AG04450 (cell line): ENCODE data around the gene CHST13. TPM values are rescaled to one million over a fixed set of nuclear protein-coding genes. Genes with fewer than 3 reads are reported as not detected.

ENCODE experiments used
- CTCF ChIA-PET: fragments of 300-600, 350-600 bp; formaldehyde crosslinking; extraction: SDS; loops from one replicate; lab custom pipeline; 2022; ENCODE audit warnings: antibody characterized with exemption, inconsistent platforms; lab: Charles Lee
- POLR2A ChIA-PET: fragments of 350-600 bp; formaldehyde crosslinking; extraction: SDS; loops from one replicate; lab custom pipeline; 2021; ENCODE audit warnings: antibody characterized with exemption, inconsistent platforms; lab: Yijun Ruan, JAX
- DNase-seq: peaks from one replicate; pipeline ENCODE4 v3.0.0-alpha.2; 2011; ENCODE audit warnings: low read depth, low spot score
- H3K27ac ChIP-seq: one replicate; pipeline ENCODE4 v1.5.1; 2012; ENCODE audit warnings: low read depth, low read length, control low read depth
- H3K27me3 ChIP-seq: one replicate; pipeline ENCODE4 v1.6.0; 2012; ENCODE audit warnings: low read length; ENCODE audit not compliant: control insufficient read depth, insufficient read depth
- H3K4me3 ChIP-seq: 2 replicates; pipeline ENCODE4 v1.5.1; 2011; ENCODE audit warnings: mild to moderate bottlenecking, low read depth, low read length, control low read depth
- H3K9me3 ChIP-seq: 2 replicates; pipeline ENCODE4 v1.5.1; 2012; ENCODE audit warnings: low read length; ENCODE audit not compliant: control insufficient read depth, insufficient read depth
- CTCF ChIP-seq: IDR thresholded peaks from 2 replicates; pipeline ENCODE4 v1.5.1; 2011; ENCODE audit warnings: low read depth, low read length, control low read depth, inconsistent platforms
- polyA plus RNA-seq: library from polyadenylated mRNA; depleted of rRNA; stranded (reverse); fragments of >200 nt; gene quantifications from 2 replicates; pipeline ENCODE4 v1.2.3, GENCODE V29; 2011

CHST13 gene
- polyA plus RNA-seq, 1 experiment: not detected

DNA sequence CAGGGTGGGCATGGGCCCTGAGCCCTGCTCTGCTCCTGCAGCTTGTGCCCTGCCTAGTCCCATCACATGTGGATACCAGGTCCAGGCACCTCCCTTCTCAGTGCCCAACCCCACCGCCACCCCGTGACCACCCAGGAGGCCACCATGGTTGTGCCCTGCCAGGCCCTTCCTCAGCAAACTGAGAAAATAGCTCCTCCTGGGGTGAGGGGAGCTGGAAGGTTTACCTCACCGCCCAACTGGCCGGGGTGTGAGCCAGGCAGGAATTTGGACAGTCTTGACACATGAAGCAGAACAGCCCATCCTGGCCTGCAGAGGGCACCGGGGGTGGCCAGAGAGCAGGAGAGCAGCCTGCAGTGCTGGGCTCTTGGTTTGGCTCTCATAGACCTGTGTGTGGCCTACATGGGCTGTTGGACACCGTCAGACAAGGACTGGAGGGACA lies 46.2 kb downstream of the CHST13 start:
- ChIA-PET POLR2A (no interaction called here), CTCF (no interaction called here)
- TF ChIP-seq CTCF: no peak
- DNase-seq: no peak
- Histone ChIP-seq H3K27me3 (peaks cover 25% of the 10 kb centered on the region), H3K9me3 (no peaks in the 10 kb centered on the region), H3K4me3 (no peak overlapping the region), H3K27ac (no peak overlapping the region)

- POLR2A ChIA-PET: no interaction called here
- Histone ChIP-seq H3K4me3 (no peak overlapping the region), H3K27me3 (peaks cover 22% of the 10 kb centered on the region), H3K27ac (no peak overlapping the region), H3K9me3 (no peaks in the 10 kb centered on the region)
- no peak for DNase-seq
- CTCF ChIA-PET: no interaction called here
- no peak for TF ChIP-seq CTCF
Measured at GRCh38 chr3:126571078-126571477, 47.1 kb downstream of the CHST13 start.

DNA sequence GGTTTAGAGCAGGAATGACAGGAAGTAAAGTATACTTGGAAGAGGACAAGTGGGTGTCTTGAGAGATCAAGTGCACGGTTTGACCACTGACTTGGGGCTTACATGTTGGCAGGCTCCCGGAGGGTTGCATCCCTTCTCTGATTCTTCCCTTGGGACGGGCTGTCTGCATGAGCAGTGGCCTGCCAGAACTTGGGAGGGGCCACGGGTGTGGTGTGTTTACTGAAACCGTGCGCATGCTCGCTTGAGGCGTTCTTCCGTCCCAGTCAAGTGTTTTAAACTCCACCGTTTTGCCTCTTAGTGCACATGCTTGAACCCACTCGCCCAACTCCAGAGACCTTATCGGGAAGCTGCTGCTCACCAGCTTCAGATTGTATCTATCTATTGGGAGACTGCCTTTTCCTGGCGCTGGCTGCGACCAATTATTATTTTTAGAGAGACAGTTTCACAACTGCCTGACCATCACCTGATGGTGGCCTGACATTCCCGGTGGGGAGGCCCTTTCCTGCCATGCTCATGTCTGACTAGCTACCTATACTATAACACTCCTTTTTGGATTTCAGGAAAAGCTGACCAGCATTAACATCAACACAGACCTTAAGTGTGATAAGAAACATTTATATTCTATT lies 49.6 kb downstream of the CHST13 start:
- ChIA-PET POLR2A (no interaction called here), CTCF (no interaction called here)

GRCh38 chr3:126577261-126577660 lies 53.3 kb downstream of the CHST13 start:
- Histone ChIP-seq H3K27me3 (peaks cover 7% of the 10 kb centered on the region), H3K27ac (no peak overlapping the region), H3K4me3 (no peak overlapping the region), H3K9me3 (no peaks in the 10 kb centered on the region)
- no peak for TF ChIP-seq CTCF
- no peak for DNase-seq
- ChIA-PET CTCF (no interaction called here), POLR2A (no interaction called here)

More for the DNA sequence above, 49.6 kb downstream of the CHST13 start:
- Histone ChIP-seq H3K9me3 (no peaks in the 10 kb centered on the region), H3K27ac (no peak overlapping the region), H3K4me3 (no peak overlapping the region), H3K27me3 (peaks cover 19% of the 10 kb centered on the region)
- no peak for DNase-seq
- no peak for TF ChIP-seq CTCF

DNA sequence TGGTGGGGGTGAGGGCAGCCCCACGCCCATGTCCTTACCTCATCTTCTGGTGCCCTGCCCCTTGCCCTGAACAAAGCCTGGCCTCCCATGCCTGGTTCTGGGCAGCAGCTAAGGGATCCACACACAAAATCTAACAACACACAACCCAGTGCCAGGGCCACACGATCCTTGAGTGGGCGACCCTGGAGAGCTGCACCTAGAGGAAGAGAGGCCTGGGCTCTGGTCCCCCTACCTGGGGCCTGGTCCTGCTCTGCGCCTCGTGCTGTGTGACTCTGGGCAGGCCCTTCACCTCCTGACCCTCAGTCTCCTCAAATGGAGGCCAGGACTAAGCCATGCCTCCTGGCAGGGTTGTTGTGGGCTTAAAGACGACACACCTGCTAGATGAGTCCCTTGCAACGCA lies 54.7 kb downstream of the CHST13 start:
- no peak for TF ChIP-seq CTCF
- no peaks in the 10 kb centered on the region for H3K9me3 ChIP-seq
- no peak for DNase-seq
- H3K27me3 ChIP-seq: peaks cover 3% of the 10 kb centered on the region
- no peak overlapping the region for H3K4me3 ChIP-seq
- CTCF ChIA-PET: no interaction called here
- POLR2A ChIA-PET: no interaction called here
- H3K27ac ChIP-seq: no peak overlapping the region
